ENCODE results near the gene DOC2A. TPM values are rescaled to one million over a fixed set of nuclear protein-coding genes. Genes with fewer than 3 reads are reported as not detected.

Gene DOC2A
- total and polyA plus RNA-seq, 4 donors: 0.09 to 0.22 (median 0.17) TPM; not detected in 1

DNA sequence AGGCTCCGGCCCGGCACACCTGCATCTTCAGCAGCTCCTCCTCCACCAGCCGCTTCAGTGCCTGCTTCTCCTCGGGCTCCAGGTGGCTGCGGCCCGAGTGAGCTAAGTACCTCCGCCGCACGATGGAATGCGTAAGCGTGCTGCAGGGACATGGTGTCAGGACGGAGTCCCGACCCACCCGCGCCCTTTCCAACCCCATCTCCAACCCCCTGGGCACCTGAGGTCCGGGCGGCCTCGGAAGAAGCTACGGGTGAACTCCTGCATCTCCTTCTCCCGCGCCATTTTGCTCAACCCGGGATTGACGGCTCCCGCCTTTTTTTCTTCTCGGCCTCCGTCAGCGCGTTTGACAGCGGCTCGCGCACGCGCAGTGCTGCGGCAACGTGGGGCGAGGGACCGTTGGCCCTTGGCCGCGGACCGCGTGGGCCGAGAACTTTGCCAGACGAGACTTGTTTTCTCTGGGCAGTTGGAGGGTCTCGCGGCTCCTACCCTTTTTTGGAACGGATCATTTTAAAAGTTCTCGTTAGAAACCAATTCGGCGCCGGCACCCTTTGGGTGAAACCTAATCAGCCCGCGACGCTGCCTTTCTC, 15.4 kb downstream of the DOC2A start, which contains the start of gene HIRIP3:
Gene HIRIP3, minus strand, starts transcription at position 294 of the 587 bp plus-strand sequence. Its CDS starts 12 bp downstream, at position 282.
- Histone ChIP-seq H3K4me3 (ENCODE audit: low read depth in 1 of 3, low read length in 3 of 3) (peak within 1 kb of the TSS; percentile 65 to 98 (median 74)), H3K27ac (ENCODE audit: low read depth in 1 of 2, low read length in 2 of 2) (peak within 1 kb of the TSS; percentile 99 to 100), H3K9ac (ENCODE audit: low read depth in 1 of 2, low read length in 2 of 2) (peak within 1 kb of the TSS; percentile 99 to 100), H3K9me3 (ENCODE audit: control insufficient read depth in 4 of 4, low read length in 3 of 4) (no peaks in the 10 kb centered on the region), H3K27me3 (ENCODE audit: control insufficient read depth in 4 of 4, insufficient read depth in 4 of 4, low read length in 3 of 4) (no peaks in the 10 kb centered on the region), H3K36me3 (ENCODE audit: control insufficient read depth in 4 of 4, insufficient read depth in 3 of 4, low read depth in 1 of 4, low read length in 3 of 4) (peaks cover 0 to 27% (median 11%) of the 10 kb centered on the region in 4 donors), H3K4me1 (ENCODE audit: control insufficient read depth in 4 of 4, insufficient read depth in 4 of 4, low read length in 3 of 4) (peaks cover 2 to 26% (median 18%) of the 10 kb centered on the region in 4 donors)
- under 1% methylated on average over 53 of the region's 53 CpGs for WGBS
- peak; percentile 87 for DNase-seq (ENCODE audit: low spot score)
- TF ChIP-seq HNF4A (conservative IDR thresholded peaks at IDR 0.05) (no peak), JUND (IDR thresholded peaks at IDR 0.05) (no peak), EGR1 (IDR thresholded peaks at IDR 0.05; ENCODE audit: low read depth in 2 of 2) (no peak), HNF4G (IDR thresholded peaks at IDR 0.05) (no peak), FOXA1 (IDR thresholded peaks at IDR 0.05) (no peak), TAF1 (conservative IDR thresholded peaks at IDR 0.05) (no peak), NR2F2 (IDR thresholded peaks at IDR 0.05) (no peak), RXRA (IDR thresholded peaks at IDR 0.05) (no peak), YY1 (IDR thresholded peaks at IDR 0.05) (no peak), GABPA (IDR thresholded peaks at IDR 0.05 in 1 of 2, conservative IDR thresholded peaks at IDR 0.05 in 1 of 2) (no peak)
- TF ChIP-seq, protein P1, sequence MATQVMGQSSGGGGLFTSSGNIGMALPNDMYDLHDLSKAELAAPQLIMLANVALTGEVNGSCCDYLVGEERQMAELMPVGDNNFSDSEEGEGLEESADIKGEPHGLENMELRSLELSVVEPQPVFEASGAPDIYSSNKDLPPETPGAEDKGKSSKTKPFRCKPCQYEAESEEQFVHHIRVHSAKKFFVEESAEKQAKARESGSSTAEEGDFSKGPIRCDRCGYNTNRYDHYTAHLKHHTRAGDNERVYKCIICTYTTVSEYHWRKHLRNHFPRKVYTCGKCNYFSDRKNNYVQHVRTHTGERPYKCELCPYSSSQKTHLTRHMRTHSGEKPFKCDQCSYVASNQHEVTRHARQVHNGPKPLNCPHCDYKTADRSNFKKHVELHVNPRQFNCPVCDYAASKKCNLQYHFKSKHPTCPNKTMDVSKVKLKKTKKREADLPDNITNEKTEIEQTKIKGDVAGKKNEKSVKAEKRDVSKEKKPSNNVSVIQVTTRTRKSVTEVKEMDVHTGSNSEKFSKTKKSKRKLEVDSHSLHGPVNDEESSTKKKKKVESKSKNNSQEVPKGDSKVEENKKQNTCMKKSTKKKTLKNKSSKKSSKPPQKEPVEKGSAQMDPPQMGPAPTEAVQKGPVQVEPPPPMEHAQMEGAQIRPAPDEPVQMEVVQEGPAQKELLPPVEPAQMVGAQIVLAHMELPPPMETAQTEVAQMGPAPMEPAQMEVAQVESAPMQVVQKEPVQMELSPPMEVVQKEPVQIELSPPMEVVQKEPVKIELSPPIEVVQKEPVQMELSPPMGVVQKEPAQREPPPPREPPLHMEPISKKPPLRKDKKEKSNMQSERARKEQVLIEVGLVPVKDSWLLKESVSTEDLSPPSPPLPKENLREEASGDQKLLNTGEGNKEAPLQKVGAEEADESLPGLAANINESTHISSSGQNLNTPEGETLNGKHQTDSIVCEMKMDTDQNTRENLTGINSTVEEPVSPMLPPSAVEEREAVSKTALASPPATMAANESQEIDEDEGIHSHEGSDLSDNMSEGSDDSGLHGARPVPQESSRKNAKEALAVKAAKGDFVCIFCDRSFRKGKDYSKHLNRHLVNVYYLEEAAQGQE (IDR thresholded peaks at IDR 0.05): no peak
- TF ChIP-seq, protein P2, sequence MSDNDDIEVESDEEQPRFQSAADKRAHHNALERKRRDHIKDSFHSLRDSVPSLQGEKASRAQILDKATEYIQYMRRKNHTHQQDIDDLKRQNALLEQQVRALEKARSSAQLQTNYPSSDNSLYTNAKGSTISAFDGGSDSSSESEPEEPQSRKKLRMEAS (IDR thresholded peaks at IDR 0.05): peak; percentile 58
- TF ChIP-seq, protein P3, sequence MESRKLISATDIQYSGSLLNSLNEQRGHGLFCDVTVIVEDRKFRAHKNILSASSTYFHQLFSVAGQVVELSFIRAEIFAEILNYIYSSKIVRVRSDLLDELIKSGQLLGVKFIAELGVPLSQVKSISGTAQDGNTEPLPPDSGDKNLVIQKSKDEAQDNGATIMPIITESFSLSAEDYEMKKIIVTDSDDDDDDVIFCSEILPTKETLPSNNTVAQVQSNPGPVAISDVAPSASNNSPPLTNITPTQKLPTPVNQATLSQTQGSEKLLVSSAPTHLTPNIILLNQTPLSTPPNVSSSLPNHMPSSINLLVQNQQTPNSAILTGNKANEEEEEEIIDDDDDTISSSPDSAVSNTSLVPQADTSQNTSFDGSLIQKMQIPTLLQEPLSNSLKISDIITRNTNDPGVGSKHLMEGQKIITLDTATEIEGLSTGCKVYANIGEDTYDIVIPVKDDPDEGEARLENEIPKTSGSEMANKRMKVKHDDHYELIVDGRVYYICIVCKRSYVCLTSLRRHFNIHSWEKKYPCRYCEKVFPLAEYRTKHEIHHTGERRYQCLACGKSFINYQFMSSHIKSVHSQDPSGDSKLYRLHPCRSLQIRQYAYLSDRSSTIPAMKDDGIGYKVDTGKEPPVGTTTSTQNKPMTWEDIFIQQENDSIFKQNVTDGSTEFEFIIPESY (IDR thresholded peaks at IDR 0.05): peak; percentile 68
- TF ChIP-seq, protein P4, sequence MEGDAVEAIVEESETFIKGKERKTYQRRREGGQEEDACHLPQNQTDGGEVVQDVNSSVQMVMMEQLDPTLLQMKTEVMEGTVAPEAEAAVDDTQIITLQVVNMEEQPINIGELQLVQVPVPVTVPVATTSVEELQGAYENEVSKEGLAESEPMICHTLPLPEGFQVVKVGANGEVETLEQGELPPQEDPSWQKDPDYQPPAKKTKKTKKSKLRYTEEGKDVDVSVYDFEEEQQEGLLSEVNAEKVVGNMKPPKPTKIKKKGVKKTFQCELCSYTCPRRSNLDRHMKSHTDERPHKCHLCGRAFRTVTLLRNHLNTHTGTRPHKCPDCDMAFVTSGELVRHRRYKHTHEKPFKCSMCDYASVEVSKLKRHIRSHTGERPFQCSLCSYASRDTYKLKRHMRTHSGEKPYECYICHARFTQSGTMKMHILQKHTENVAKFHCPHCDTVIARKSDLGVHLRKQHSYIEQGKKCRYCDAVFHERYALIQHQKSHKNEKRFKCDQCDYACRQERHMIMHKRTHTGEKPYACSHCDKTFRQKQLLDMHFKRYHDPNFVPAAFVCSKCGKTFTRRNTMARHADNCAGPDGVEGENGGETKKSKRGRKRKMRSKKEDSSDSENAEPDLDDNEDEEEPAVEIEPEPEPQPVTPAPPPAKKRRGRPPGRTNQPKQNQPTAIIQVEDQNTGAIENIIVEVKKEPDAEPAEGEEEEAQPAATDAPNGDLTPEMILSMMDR (IDR thresholded peaks at IDR 0.05; ENCODE audit: low read depth, low read length, missing input control): no peak
